ENCODE results near the gene PXMP2. TPM values are rescaled to one million over a fixed set of nuclear protein-coding genes. Genes with fewer than 3 reads are reported as not detected.
"Not testable (repeated sequence)": the region's sequence is repeated elsewhere in the genome, so short reads cannot be mapped to it uniquely, and the experiment has no call there.

The PXMP2 gene
- total RNA-seq, 4 donors from 2014 or later = 62.1 to 181 (median 128) TPM

GRCh38 chr12:132694888-132695287 is 7.5 kb downstream of the PXMP2 start:
- peaks cover 0 to 26% (median 9%) of the 10 kb centered on the region in 4 donors for H3K36me3 ChIP-seq
- H3K27ac ChIP-seq; intact Hi-C loops (cut with DNase I; ENCODE audit: low total_unique reads); H3K27me3 ChIP-seq; H3K9me3 ChIP-seq; DNase-seq; in situ Hi-C loops (cut with MboI; ENCODE audit: low pct_ligation_motif_present in 1 of 4, low pct_unique_long_range_greater_than_20kb in 1 of 4, low sequenced_read_pairs in 3 of 4); H3K4me3 ChIP-seq; H3K4me1 ChIP-seq: not testable (repeated sequence)
- WGBS, 2 donors (ENCODE audit: low coverage in 1 of 2) = 92% methylated on average over 3 of the region's 3 CpGs; no CpG with 5 or more reads in 1 of the 2 donors

GRCh38 chr12:132695431-132695830 is 8.0 kb downstream of the PXMP2 start:
- intact Hi-C loops (cut with DNase I; ENCODE audit: low total_unique reads) (no loop called here), in situ Hi-C loops (cut with MboI; ENCODE audit: low pct_ligation_motif_present in 1 of 4, low pct_unique_long_range_greater_than_20kb in 1 of 4, low sequenced_read_pairs in 3 of 4) (no loop called here)

GRCh38 chr12:132698341-132698740 is 11.0 kb downstream of the PXMP2 start:
- no peak for DNase-seq
- WGBS, 2 donors (ENCODE audit: low coverage in 1 of 2) = 95 to 99% methylated on average over 5 of the region's 5 CpGs
- Histone ChIP-seq H3K9me3 (no peaks in the 10 kb centered on the region), H3K27me3 (no peaks in the 10 kb centered on the region), H3K4me1 (peaks cover 0 to 5% (median 0%) of the 10 kb centered on the region in 4 donors), H3K4me3 (no peak overlapping the region), H3K27ac (no peak overlapping the region), H3K36me3 (peaks cover 0 to 31% (median 10%) of the 10 kb centered on the region in 4 donors)
- in situ Hi-C loops (cut with MboI; ENCODE audit: low pct_ligation_motif_present in 1 of 4, low pct_unique_long_range_greater_than_20kb in 1 of 4, low sequenced_read_pairs in 3 of 4) = no loop called here
- TF ChIP-seq EP300 (IDR thresholded peaks at IDR 0.05; ENCODE audit: low read depth) = no peak
- no peak for TF ChIP-seq POLR2AphosphoS5 (IDR thresholded peaks at IDR 0.05)
- TF ChIP-seq POLR2A (IDR thresholded peaks at IDR 0.05) = no peak
- intact Hi-C loops (cut with DNase I; ENCODE audit: low total_unique reads) = no loop called here

More at GRCh38 chr12:132695431-132695830, 8.0 kb downstream of the PXMP2 start:
- TF ChIP-seq POLR2AphosphoS5 (IDR thresholded peaks at IDR 0.05) (no peak), EP300 (IDR thresholded peaks at IDR 0.05; ENCODE audit: low read depth) (no peak), CTCF (IDR thresholded peaks at IDR 0.05) (no peak), POLR2A (IDR thresholded peaks at IDR 0.05) (no peak)
- H3K4me3 ChIP-seq = no peak overlapping the region
- no peaks in the 10 kb centered on the region for H3K9me3 ChIP-seq
- DNase-seq = no peak
- H3K4me1 ChIP-seq = peaks cover 0 to 3% (median 0%) of the 10 kb centered on the region in 4 donors
- H3K27me3 ChIP-seq = no peaks in the 10 kb centered on the region
- 91 to 97% methylated on average over 6 to 12 of the region's 12 CpGs for WGBS, 2 donors (ENCODE audit: low coverage in 1 of 2)
- H3K36me3 ChIP-seq = peaks cover 0 to 26% (median 11%) of the 10 kb centered on the region in 4 donors
- no peak overlapping the region for H3K27ac ChIP-seq

GRCh38 chr12:132700212-132700822 is 12.9 kb downstream of the PXMP2 start:
- intact Hi-C loops (cut with DNase I; ENCODE audit: low total_unique reads) = no loop called here
- in situ Hi-C loops (cut with MboI; ENCODE audit: low pct_ligation_motif_present in 1 of 4, low pct_unique_long_range_greater_than_20kb in 1 of 4, low sequenced_read_pairs in 3 of 4) = no loop called here
- Histone ChIP-seq H3K4me1 (peaks cover 0 to 5% (median 0%) of the 10 kb centered on the region in 4 donors), H3K4me3 (no peak overlapping the region), H3K27me3 (no peaks in the 10 kb centered on the region), H3K27ac (no peak overlapping the region), H3K36me3 (peaks cover 0 to 37% (median 10%) of the 10 kb centered on the region in 4 donors), H3K9me3 (no peaks in the 10 kb centered on the region)
- WGBS, 2 donors (ENCODE audit: low coverage in 1 of 2) = 70 to 74% methylated on average over 8 to 10 of the region's 10 CpGs
- no peak for TF ChIP-seq POLR2AphosphoS5 (IDR thresholded peaks at IDR 0.05)
- TF ChIP-seq CTCF (IDR thresholded peaks at IDR 0.05) = no peak
- no peak for TF ChIP-seq EP300 (IDR thresholded peaks at IDR 0.05; ENCODE audit: low read depth)
- no peak for TF ChIP-seq POLR2A (IDR thresholded peaks at IDR 0.05)
- no peak for DNase-seq

GRCh38 chr12:132702640-132703039 is 15.3 kb downstream of the PXMP2 start:
- H3K4me1 ChIP-seq = peaks cover 0 to 5% (median 0%) of the 10 kb centered on the region in 4 donors
- H3K4me3 ChIP-seq = no peak overlapping the region
- peaks cover 0 to 24% (median 3%) of the 10 kb centered on the region in 4 donors for H3K36me3 ChIP-seq
- DNase-seq = no peak
- 83% methylated on average over 4 of the region's 4 CpGs; no CpG with 5 or more reads in 1 of the 2 donors for WGBS, 2 donors (ENCODE audit: low coverage in 1 of 2)
- no peak overlapping the region for H3K27ac ChIP-seq
- H3K27me3 ChIP-seq = no peaks in the 10 kb centered on the region
- no peak for TF ChIP-seq POLR2A (IDR thresholded peaks at IDR 0.05)
- no peak for TF ChIP-seq CTCF (IDR thresholded peaks at IDR 0.05)
- TF ChIP-seq EP300 (IDR thresholded peaks at IDR 0.05; ENCODE audit: low read depth) = no peak
- TF ChIP-seq POLR2AphosphoS5 (IDR thresholded peaks at IDR 0.05) = no peak
- in situ Hi-C loops (cut with MboI; ENCODE audit: low pct_ligation_motif_present in 1 of 4, low pct_unique_long_range_greater_than_20kb in 1 of 4, low sequenced_read_pairs in 3 of 4) (no loop called here), intact Hi-C loops (cut with DNase I; ENCODE audit: low total_unique reads) (no loop called here)
- H3K9me3 ChIP-seq = no peaks in the 10 kb centered on the region
